Astrocyte (in vitro differentiated cells and primary cell): Measurements from ENCODE around the gene CHST3. TPM values are rescaled to one million over a fixed set of nuclear protein-coding genes. Genes with fewer than 3 reads are reported as not detected.

Experiments
- DNase-seq: peaks from one replicate; pipeline ENCODE4 v3.0.0-alpha.2; 2010; ENCODE audit warnings: low read depth
- FAIRE-seq: peaks from 2 replicates; lab custom pipeline; 2011; peaks lifted over from hg19 to GRCh38; lab: Jason Lieb, UNC
- H2AFZ ChIP-seq: 2 replicates; pipeline ENCODE4 v1.6.0; 2012; ENCODE audit warnings: low read depth, low read length, inconsistent platforms
- H3K27ac ChIP-seq: 2 replicates; pipeline ENCODE4 v1.5.1; 2011; ENCODE audit warnings: low read depth, low read length, inconsistent platforms
- H3K27me3 ChIP-seq: 2 replicates; pipeline ENCODE4 v1.6.0; 2011; ENCODE audit warnings: low read length, inconsistent platforms; ENCODE audit not compliant: insufficient read depth
- H3K36me3 ChIP-seq: 2 replicates; pipeline ENCODE4 v1.5.1; 2011; ENCODE audit warnings: low read length, inconsistent platforms; ENCODE audit not compliant: insufficient read depth
- H3K4me1 ChIP-seq: 2 replicates; pipeline ENCODE4 v1.5.1; 2011; ENCODE audit warnings: low read length, inconsistent platforms; ENCODE audit not compliant: insufficient read depth
- H3K4me2 ChIP-seq: 2 replicates; pipeline ENCODE4 v1.6.0; 2012; ENCODE audit warnings: low read length, inconsistent platforms
- H3K4me3 ChIP-seq: 2 replicates; pipeline ENCODE4 v1.5.1; 2011; ENCODE audit warnings: low read depth, mild to moderate bottlenecking, low read length, inconsistent platforms; ENCODE audit not compliant: insufficient read depth
- H3K79me2 ChIP-seq: 2 replicates; pipeline ENCODE4 v1.6.0; 2012; ENCODE audit warnings: mild to moderate bottlenecking, low read length, inconsistent platforms; ENCODE audit not compliant: insufficient read depth
- H3K9ac ChIP-seq: 2 replicates; pipeline ENCODE4 v1.6.0; 2012; ENCODE audit warnings: mild to moderate bottlenecking, low read length, inconsistent platforms
- H3K9me3 ChIP-seq: 2 replicates; pipeline ENCODE4 v1.5.1; 2012; ENCODE audit warnings: low read depth, mild to moderate bottlenecking, low read length, inconsistent platforms; ENCODE audit not compliant: insufficient read depth
- H4K20me1 ChIP-seq: 2 replicates; pipeline ENCODE4 v1.6.0; 2012; ENCODE audit warnings: low read length, inconsistent platforms; ENCODE audit not compliant: insufficient read depth
- H3K27ac Mint-ChIP-seq: one replicate; pipeline ENCODE4 v1.8.0; 2021; ENCODE audit warnings: mild to moderate bottlenecking, mixed read lengths; ENCODE audit not compliant: unreplicated experiment
- H3K27me3 Mint-ChIP-seq: one replicate; pipeline ENCODE4 v1.8.0; 2021; ENCODE audit warnings: low read depth, mixed read lengths; ENCODE audit not compliant: unreplicated experiment
- H3K36me3 Mint-ChIP-seq: one replicate; pipeline ENCODE4 v1.8.0; 2021; ENCODE audit warnings: low read depth, mixed read lengths; ENCODE audit not compliant: unreplicated experiment
- H3K4me1 Mint-ChIP-seq: one replicate; pipeline ENCODE4 v1.8.0; 2021; ENCODE audit warnings: low read depth, mixed read lengths; ENCODE audit not compliant: unreplicated experiment
- H3K4me3 Mint-ChIP-seq: one replicate; pipeline ENCODE4 v1.8.0; 2021; ENCODE audit warnings: mild to moderate bottlenecking, moderate library complexity, mixed read lengths; ENCODE audit not compliant: unreplicated experiment
- H3K9me3 Mint-ChIP-seq: one replicate; pipeline ENCODE4 v1.8.0; 2021; ENCODE audit warnings: mild to moderate bottlenecking, mixed read lengths; ENCODE audit not compliant: unreplicated experiment
- EZH2 ChIP-seq: IDR thresholded peaks from 2 replicates; pipeline ENCODE4 v1.6.1; 2012; ENCODE audit warnings: mild to moderate bottlenecking, low read length, inconsistent platforms; ENCODE audit not compliant: insufficient read depth
- total RNA-seq: library from RNA; stranded (reverse); gene quantifications from 2 replicates; pipeline ENCODE4 v1.2.1, GENCODE V29; 2021
- TF ChIP-seq, protein P1 (sequence below): IDR thresholded peaks from 2 replicates; pipeline ENCODE4 v1.5.1; 2011; ENCODE audit warnings: low read depth, mild to moderate bottlenecking, inconsistent platforms, low read length, moderate library complexity; ENCODE audit not compliant: insufficient read depth

CHST3 gene
- total RNA-seq, 1 donor from 2014 or later, result 43.5 TPM

DNA sequence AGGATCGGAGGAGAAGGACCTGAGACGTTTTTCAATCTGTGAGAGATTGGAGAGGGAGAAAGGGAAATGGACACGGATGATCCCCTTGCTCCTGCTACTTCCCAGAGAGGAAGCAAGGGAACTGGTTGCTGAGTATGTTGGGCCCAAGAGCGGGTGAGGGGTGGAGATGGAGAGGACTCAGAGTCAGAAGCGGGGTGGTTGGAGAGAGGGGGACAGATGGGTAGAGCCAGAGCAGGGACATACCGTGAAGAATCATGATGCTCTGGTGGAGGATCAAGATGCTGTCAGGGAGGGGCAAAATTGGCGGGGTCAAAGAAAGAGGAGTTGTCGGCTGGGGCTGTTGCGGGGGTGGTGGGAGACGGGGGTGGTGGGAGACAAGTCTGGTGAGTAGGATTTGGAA, 2.4 kb upstream of the CHST3 start:
- Histone ChIP-seq H3K27me3 (no peaks in the 10 kb centered on the region), H3K79me2 (peaks cover 23% of the 10 kb centered on the region), H3K4me2 (no peak overlapping the region), H3K9me3 (no peaks in the 10 kb centered on the region), H3K27ac (no peak overlapping the region), H4K20me1 (peaks cover 11% of the 10 kb centered on the region), H3K4me3 (no peak overlapping the region), H3K36me3 (no peaks in the 10 kb centered on the region), H2AFZ (no peak overlapping the region), H3K4me1 (peaks cover 29% of the 10 kb centered on the region), H3K9ac (no peak overlapping the region)
- Mint-ChIP-seq H3K4me3 (no peak overlapping the region), H3K4me1 (peaks cover 12% of the 10 kb centered on the region), H3K36me3 (peaks cover 2% of the 10 kb centered on the region), H3K27me3 (no peaks in the 10 kb centered on the region), H3K9me3 (peaks cover 2% of the 10 kb centered on the region), H3K27ac (no peak overlapping the region)
- no peak for FAIRE-seq
- TF ChIP-seq EZH2, result no peak
- TF ChIP-seq, protein P1, sequence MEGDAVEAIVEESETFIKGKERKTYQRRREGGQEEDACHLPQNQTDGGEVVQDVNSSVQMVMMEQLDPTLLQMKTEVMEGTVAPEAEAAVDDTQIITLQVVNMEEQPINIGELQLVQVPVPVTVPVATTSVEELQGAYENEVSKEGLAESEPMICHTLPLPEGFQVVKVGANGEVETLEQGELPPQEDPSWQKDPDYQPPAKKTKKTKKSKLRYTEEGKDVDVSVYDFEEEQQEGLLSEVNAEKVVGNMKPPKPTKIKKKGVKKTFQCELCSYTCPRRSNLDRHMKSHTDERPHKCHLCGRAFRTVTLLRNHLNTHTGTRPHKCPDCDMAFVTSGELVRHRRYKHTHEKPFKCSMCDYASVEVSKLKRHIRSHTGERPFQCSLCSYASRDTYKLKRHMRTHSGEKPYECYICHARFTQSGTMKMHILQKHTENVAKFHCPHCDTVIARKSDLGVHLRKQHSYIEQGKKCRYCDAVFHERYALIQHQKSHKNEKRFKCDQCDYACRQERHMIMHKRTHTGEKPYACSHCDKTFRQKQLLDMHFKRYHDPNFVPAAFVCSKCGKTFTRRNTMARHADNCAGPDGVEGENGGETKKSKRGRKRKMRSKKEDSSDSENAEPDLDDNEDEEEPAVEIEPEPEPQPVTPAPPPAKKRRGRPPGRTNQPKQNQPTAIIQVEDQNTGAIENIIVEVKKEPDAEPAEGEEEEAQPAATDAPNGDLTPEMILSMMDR, result no peak
- DNase-seq, result no peak

DNA sequence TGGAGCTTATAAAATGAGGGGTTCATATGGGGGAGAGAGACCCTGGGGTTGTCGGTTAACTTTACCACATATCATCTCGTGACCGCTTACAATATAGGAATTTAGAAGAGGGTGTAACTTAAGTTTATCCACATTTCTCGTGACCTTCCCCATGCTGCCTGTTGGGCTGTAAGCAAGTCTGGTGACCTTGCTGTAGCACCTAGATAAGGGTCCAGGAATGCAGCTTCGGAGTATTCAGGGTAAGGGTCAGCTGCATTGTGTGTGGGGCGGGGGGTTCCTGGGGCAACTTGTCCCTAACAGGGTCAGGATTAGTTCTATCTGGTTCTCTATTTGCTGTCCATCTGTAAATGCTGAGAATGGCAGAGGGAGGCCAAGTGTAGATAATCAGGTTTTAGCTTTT, 1.3 kb upstream of the CHST3 start:
- H3K9ac ChIP-seq, result no peak overlapping the region
- H3K9me3 Mint-ChIP-seq, result peaks cover 2% of the 10 kb centered on the region

More for the DNA sequence above, 1.3 kb upstream of the CHST3 start:
- peaks cover 31% of the 10 kb centered on the region for H3K79me2 ChIP-seq
- H3K4me3 Mint-ChIP-seq, result peak overlapping the region; percentile 78
- no peak overlapping the region for H3K27ac ChIP-seq
- H3K36me3 ChIP-seq, result no peaks in the 10 kb centered on the region
- H3K4me1 Mint-ChIP-seq, result peaks cover 18% of the 10 kb centered on the region
- H3K9me3 ChIP-seq, result no peaks in the 10 kb centered on the region
- no peak overlapping the region for H2AFZ ChIP-seq
- H4K20me1 ChIP-seq, result peaks cover 17% of the 10 kb centered on the region
- H3K27me3 Mint-ChIP-seq, result no peaks in the 10 kb centered on the region
- TF ChIP-seq, protein P1, result no peak
- TF ChIP-seq EZH2, result no peak
- H3K4me2 ChIP-seq, result peak overlapping the region; percentile 100
- no peak overlapping the region for H3K27ac Mint-ChIP-seq
- DNase-seq (no peak), FAIRE-seq (no peak)
- H3K4me3 ChIP-seq, result no peak overlapping the region
- no peaks in the 10 kb centered on the region for H3K27me3 ChIP-seq
- H3K4me1 ChIP-seq, result peaks cover 38% of the 10 kb centered on the region
- H3K36me3 Mint-ChIP-seq, result peaks cover 2% of the 10 kb centered on the region
